ENCODE results near the gene CROCC2. TPM values are rescaled to one million over a fixed set of nuclear protein-coding genes. Genes with fewer than 3 reads are reported as not detected.
A peak's percentile ranks its signal among the peaks of the same experiment; 100 is the strongest.

Gene CROCC2
- total RNA-seq, 4 donors from 2014 or later, result 0.06 to 0.12 TPM; not detected in 2

GRCh38 chr2:240991378-240992263, 85.5 kb downstream of the CROCC2 start:
- TF ChIP-seq, protein P1, sequence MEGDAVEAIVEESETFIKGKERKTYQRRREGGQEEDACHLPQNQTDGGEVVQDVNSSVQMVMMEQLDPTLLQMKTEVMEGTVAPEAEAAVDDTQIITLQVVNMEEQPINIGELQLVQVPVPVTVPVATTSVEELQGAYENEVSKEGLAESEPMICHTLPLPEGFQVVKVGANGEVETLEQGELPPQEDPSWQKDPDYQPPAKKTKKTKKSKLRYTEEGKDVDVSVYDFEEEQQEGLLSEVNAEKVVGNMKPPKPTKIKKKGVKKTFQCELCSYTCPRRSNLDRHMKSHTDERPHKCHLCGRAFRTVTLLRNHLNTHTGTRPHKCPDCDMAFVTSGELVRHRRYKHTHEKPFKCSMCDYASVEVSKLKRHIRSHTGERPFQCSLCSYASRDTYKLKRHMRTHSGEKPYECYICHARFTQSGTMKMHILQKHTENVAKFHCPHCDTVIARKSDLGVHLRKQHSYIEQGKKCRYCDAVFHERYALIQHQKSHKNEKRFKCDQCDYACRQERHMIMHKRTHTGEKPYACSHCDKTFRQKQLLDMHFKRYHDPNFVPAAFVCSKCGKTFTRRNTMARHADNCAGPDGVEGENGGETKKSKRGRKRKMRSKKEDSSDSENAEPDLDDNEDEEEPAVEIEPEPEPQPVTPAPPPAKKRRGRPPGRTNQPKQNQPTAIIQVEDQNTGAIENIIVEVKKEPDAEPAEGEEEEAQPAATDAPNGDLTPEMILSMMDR (IDR thresholded peaks at IDR 0.05), result no peak
- DNase-seq (ENCODE audit: low spot score) (peak; percentile 60), ATAC-seq (ENCODE audit: low FRiP score) (peak; percentile 61)

DNA sequence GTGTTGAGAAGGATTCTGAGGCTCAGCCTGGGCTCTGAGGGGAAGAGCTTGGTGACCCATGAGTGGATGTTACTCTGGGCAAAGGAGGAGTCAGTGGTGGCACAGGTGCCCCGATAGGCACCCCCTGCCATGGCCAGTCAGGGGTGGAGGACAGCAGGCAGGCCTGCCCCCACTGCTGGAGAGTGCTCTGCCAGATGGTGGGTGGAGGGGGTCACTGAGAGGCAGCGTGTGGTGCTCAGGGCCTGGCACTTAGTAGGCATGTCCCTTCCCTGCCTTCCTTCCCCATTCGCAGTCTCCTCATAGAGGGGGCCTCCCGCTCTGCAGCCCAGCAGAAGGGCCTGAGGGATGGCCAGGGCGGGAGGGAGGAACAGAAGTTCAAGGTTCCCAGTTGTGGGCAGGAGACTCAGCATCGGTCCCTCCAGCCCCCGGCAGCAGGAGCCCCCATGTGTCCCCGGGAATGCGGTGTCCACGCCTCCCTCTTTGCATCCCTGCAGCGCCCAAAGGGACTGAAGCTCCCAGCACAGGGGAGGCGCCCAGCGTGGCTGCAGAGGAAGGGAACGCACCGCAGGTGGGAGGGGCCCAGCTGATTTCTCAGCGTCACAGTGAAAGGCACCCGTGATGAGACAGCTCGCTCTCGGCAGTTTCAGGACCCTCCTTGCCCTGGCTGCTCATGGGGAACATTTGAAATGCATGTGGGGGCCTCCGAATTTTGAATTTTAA, 86.6 kb downstream of the CROCC2 start:
- TF ChIP-seq, protein P1 (IDR thresholded peaks at IDR 0.05), result no peak
- no peak for ATAC-seq (ENCODE audit: low FRiP score)
- DNase-seq (ENCODE audit: low spot score), result no peak

GRCh38 chr2:240993446-240994170, 87.5 kb downstream of the CROCC2 start:
- TF ChIP-seq, protein P1 (IDR thresholded peaks at IDR 0.05), result no peak
- no peak for DNase-seq (ENCODE audit: low spot score)
- no peak for ATAC-seq (ENCODE audit: low FRiP score)

- no peak for DNase-seq (ENCODE audit: low spot score)
- TF ChIP-seq, protein P1 (IDR thresholded peaks at IDR 0.05), result no peak
- no peak for ATAC-seq (ENCODE audit: low FRiP score)
These were observed 88.2 kb downstream of the CROCC2 start for GRCh38 chr2:240994171-240994896.

DNA sequence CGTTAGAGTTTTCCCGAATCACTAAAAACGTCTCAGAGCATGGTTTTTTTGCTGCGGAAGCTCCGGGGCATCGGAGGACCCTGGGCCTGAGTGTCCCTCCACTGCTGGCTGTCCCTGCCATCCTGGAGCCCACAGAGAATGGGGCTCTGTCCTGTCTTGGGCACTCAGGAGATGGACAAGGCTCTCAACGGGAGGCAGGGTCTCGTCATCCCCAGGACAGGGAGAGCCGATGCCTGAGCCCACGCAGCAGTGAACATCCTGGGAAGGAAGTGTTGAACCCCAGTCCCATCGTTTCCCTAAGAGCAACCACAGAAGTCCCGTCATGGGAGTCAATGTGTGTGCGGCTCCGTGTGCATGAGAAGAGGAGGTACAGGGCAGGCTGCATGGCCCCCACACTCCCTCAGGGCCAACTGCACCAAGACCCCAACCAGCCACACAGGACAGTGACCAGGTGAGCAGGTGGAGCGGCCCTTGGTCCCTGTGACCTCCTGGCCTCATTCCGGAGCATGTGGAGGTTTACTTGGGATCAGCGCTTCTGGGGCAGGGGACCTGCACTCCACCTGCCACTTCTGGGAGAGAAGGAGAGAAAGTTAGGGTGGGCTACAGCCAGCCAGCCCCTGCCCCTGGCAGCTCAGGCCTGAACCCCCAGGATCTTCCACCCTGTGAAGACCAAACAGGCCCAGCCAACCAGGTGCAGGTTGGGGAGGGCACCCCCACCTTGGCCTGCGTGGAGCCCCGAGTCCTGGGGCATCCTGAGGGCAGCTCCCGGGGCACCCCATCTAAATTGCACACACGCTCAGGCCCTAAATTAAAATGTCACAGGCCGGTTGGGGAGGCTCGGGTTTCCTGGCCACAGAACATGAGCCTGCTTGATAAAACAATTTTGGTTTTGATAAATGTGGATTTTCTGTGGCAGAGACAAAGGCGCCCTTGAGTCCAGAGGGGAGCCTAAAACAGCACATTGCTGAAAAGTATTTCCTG, 89.2 kb downstream of the CROCC2 start:
- DNase-seq (ENCODE audit: low spot score), result no peak
- TF ChIP-seq, protein P1 (IDR thresholded peaks at IDR 0.05), result no peak

More for the DNA sequence above, 89.2 kb downstream of the CROCC2 start:
- ATAC-seq (ENCODE audit: low FRiP score), result no peak

Measured in omental fat pad (tissue), 4 donors.